Activated CD4-positive, alpha-beta memory T cell treated with anti-CD3 and anti-CD28 coated beads for 36 hours (primary cell): ENCODE measurements around the gene RANBP3L. TPM values are rescaled to one million over a fixed set of nuclear protein-coding genes. Genes with fewer than 3 reads are reported as not detected.

Experiments used
- CTCF ChIA-PET: fragments of 350-600 bp; sonication (Branson Sonifier 250); formaldehyde crosslinking; loops from one replicate; lab custom pipeline; 2021; ENCODE audit warnings: antibody characterized with exemption, inconsistent platforms; lab: Charles Lee
- POLR2A ChIA-PET: fragments of 350-600 bp; sonication (Branson Sonifier 250); formaldehyde crosslinking; loops from one replicate; lab custom pipeline; 2021; ENCODE audit warnings: antibody characterized with exemption; lab: Charles Lee
- DNase-seq: peaks from one replicate; pipeline ENCODE4 v3.0.0-alpha.2; 2020
- H3K27ac Mint-ChIP-seq: one replicate; pipeline ENCODE4 v1.8.0; 2021; ENCODE audit warnings: mixed read lengths
- H3K27me3 Mint-ChIP-seq: one replicate; pipeline ENCODE4 v1.8.0; 2021; ENCODE audit warnings: mixed read lengths
- H3K36me3 Mint-ChIP-seq: one replicate; pipeline ENCODE4 v1.8.0; 2021; ENCODE audit warnings: mixed read lengths
- H3K4me1 Mint-ChIP-seq: one replicate; pipeline ENCODE4 v1.8.0; 2021; ENCODE audit warnings: low read depth, mixed read lengths
- H3K4me3 Mint-ChIP-seq: one replicate; pipeline ENCODE4 v1.8.0; 2021; ENCODE audit warnings: mild to moderate bottlenecking, mixed read lengths
- H3K9me3 Mint-ChIP-seq: one replicate; pipeline ENCODE4 v1.8.0; 2021; ENCODE audit warnings: mixed read lengths
- intact Hi-C: fragments of 100-400 bp; cut with micrococcal nuclease; formaldehyde crosslinking; loops from one replicate; pipeline ENCODE4 v1.15.1; 2023
- total RNA-seq, 2 experiments: library from RNA; stranded (reverse); gene quantifications; one replicate each; pipeline ENCODE4 v1.2.3, GENCODE V29; 2021

RANBP3L gene
- total RNA-seq, 2 experiments from 2014 or later = not detected

DNA sequence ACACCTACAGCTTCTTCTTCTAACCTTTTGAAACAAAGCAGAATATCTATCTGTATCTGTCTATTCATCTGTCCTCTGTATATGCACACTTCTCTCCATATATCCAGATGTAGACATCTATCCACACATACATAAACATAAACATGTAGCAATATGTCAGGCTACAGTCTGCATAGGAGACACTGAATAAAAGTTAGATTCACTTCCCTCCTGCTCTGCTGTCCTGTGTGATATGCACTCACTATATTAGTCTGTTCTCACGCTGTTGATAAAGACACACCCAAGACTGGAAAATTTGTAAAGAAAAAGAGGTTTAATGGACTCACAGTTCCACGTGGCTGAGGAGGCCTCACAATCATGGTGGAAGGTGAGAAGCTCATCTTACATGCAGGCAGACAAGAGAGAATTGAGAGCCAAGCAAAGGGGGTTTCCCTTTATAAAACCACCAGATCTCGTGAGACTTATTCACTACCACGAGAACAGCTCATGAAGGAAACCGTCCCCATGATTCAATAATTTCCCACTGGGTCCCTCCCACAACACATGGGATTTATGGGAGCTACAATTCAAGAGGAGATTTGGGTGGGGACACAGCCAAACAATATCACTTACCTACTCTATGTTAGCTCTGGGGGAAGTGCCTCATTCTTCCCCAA lies 24.1 kb downstream of the RANBP3L start:
- CTCF ChIA-PET = interaction anchor here (4.2 kb wide), 1 partner anchor 12 kb away, joined by 15 read pairs; no protein-coding TSS in a partner anchor
- no peak overlapping the region for H3K27ac Mint-ChIP-seq
- H3K4me3 Mint-ChIP-seq = no peak overlapping the region
- POLR2A ChIA-PET = no interaction called here
- peaks cover 3% of the 10 kb centered on the region for H3K4me1 Mint-ChIP-seq
- intact Hi-C loops = no loop called here
- H3K27me3 Mint-ChIP-seq = peaks cover 6% of the 10 kb centered on the region
- no peak for DNase-seq
- H3K36me3 Mint-ChIP-seq = no peaks in the 10 kb centered on the region
- H3K9me3 Mint-ChIP-seq = no peaks in the 10 kb centered on the region

DNA sequence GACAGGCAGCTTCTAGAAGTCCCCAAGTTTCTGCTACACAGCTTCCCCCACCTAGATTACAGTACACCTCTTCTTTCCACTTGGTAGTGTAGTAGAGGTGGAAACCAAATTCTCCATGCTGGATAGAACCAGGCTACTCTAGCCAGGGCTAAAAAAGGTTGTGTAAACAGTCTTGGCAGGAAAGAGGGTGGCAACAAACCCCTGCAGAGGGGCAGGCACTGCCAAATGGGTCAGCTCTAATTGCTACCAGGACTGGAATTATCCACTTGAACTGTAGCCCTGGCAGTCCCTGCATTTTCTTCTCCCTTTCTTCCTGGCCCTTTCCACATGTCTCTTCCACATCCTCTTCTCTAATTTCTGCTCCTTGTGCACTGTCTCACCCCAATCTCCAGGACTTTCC lies 24.8 kb downstream of the RANBP3L start:
- H3K4me3 Mint-ChIP-seq = no peak overlapping the region
- ChIA-PET POLR2A (no interaction called here), CTCF (interaction anchor here (4.2 kb wide), 1 partner anchor 11 kb away, joined by 15 read pairs; no protein-coding TSS in a partner anchor)
- no peaks in the 10 kb centered on the region for H3K36me3 Mint-ChIP-seq
- intact Hi-C loops = no loop called here
- no peak overlapping the region for H3K27ac Mint-ChIP-seq
- no peak for DNase-seq
- peaks cover 3% of the 10 kb centered on the region for H3K4me1 Mint-ChIP-seq
- no peaks in the 10 kb centered on the region for H3K9me3 Mint-ChIP-seq
- H3K27me3 Mint-ChIP-seq = peaks cover 6% of the 10 kb centered on the region

- no peak overlapping the region for H3K27ac Mint-ChIP-seq
- ChIA-PET POLR2A (no interaction called here), CTCF (interaction anchor here (1.2 to 1.4 kb wide), 2 partner anchors 9 to 233 kb away, joined by 4 to 6 read pairs; no protein-coding TSS in a partner anchor)
- H3K4me1 Mint-ChIP-seq = no peaks in the 10 kb centered on the region
- intact Hi-C loops = no loop called here
- H3K9me3 Mint-ChIP-seq = no peaks in the 10 kb centered on the region
- DNase-seq = no peak
- peaks cover 9% of the 10 kb centered on the region for H3K27me3 Mint-ChIP-seq
- H3K4me3 Mint-ChIP-seq = no peak overlapping the region
- H3K36me3 Mint-ChIP-seq = no peaks in the 10 kb centered on the region
Observed at GRCh38 chr5:36273809-36274526, 27.7 kb downstream of the RANBP3L start.

GRCh38 chr5:36272136-36272690 lies 29.5 kb downstream of the RANBP3L start:
- ChIA-PET POLR2A (no interaction called here), CTCF (interaction anchor here (0.9 to 1.2 kb wide), 2 partner anchors 30 to 234 kb away, joined by 3 to 4 read pairs; no protein-coding TSS in a partner anchor)
- Mint-ChIP-seq H3K27ac (no peak overlapping the region), H3K36me3 (no peaks in the 10 kb centered on the region), H3K4me1 (no peaks in the 10 kb centered on the region), H3K4me3 (no peak overlapping the region), H3K9me3 (no peaks in the 10 kb centered on the region), H3K27me3 (peaks cover 9% of the 10 kb centered on the region)
- DNase-seq = no peak
- intact Hi-C loops = no loop called here

DNA sequence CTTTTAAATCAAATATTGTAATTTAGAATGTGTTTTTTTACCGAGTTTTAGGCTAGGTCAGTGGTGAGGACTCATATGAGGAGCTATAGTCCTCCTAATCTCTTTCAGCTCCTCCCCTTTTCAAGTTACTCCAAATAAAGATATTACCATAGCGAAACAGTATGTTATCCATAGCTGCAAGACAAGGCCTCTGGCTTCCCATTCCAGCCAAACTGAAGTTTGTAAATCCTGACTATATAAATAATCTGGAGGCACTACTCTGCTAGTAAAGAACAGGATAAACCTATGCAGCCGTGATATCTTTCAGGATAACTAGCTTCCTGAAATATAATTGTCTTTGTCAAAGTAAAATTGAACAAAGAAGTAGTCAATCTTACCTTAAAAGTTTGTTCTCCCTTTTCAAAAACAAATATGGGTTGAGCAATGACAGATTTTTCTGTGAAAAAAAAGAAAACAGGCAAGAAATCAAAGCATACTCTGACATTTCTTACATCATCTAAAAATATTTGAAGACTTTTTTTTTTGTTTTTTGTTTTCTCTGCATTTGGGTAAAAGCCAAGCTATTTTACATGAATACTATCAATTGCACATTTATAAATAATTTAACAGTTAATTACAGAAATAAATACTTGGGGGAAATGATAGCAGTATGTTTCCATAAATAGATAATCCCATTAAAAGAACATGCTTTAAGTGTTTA lies 30.7 kb downstream of the RANBP3L start:
- CTCF ChIA-PET = interaction anchor here (0.9 kb wide), 1 partner anchor 425 kb away, joined by 3 read pairs; no protein-coding TSS in a partner anchor
- no peak for DNase-seq
- no peaks in the 10 kb centered on the region for H3K36me3 Mint-ChIP-seq
- no peaks in the 10 kb centered on the region for H3K4me1 Mint-ChIP-seq
- no peaks in the 10 kb centered on the region for H3K9me3 Mint-ChIP-seq
- no peak overlapping the region for H3K4me3 Mint-ChIP-seq
- no peak overlapping the region for H3K27ac Mint-ChIP-seq
- POLR2A ChIA-PET = no interaction called here
- H3K27me3 Mint-ChIP-seq = peaks cover 11% of the 10 kb centered on the region
- intact Hi-C loops = no loop called here

- intact Hi-C loops = no loop called here
Observed at GRCh38 chr5:36270175-36270574, 31.5 kb downstream of the RANBP3L start.

GRCh38 chr5:36269478-36269877 lies 32.2 kb downstream of the RANBP3L start:
- no peaks in the 10 kb centered on the region for H3K9me3 Mint-ChIP-seq
- H3K27me3 Mint-ChIP-seq = peaks cover 13% of the 10 kb centered on the region
- ChIA-PET POLR2A (no interaction called here), CTCF (interaction anchor here (1.2 kb wide), 1 partner anchor 426 kb away, joined by 4 read pairs; no protein-coding TSS in a partner anchor)
- H3K27ac Mint-ChIP-seq = no peak overlapping the region
- H3K4me3 Mint-ChIP-seq = no peak overlapping the region
- H3K4me1 Mint-ChIP-seq = no peaks in the 10 kb centered on the region
- H3K36me3 Mint-ChIP-seq = no peaks in the 10 kb centered on the region
- DNase-seq = no peak
- intact Hi-C loops = no loop called here

More at GRCh38 chr5:36270175-36270574, 31.5 kb downstream of the RANBP3L start:
- Mint-ChIP-seq H3K36me3 (no peaks in the 10 kb centered on the region), H3K4me1 (no peaks in the 10 kb centered on the region), H3K9me3 (no peaks in the 10 kb centered on the region), H3K27me3 (peaks cover 11% of the 10 kb centered on the region), H3K27ac (no peak overlapping the region), H3K4me3 (no peak overlapping the region)
- POLR2A ChIA-PET = no interaction called here
- CTCF ChIA-PET = interaction anchor here (0.9 kb wide), 1 partner anchor 426 kb away, joined by 3 read pairs; no protein-coding TSS in a partner anchor
- no peak for DNase-seq

DNA sequence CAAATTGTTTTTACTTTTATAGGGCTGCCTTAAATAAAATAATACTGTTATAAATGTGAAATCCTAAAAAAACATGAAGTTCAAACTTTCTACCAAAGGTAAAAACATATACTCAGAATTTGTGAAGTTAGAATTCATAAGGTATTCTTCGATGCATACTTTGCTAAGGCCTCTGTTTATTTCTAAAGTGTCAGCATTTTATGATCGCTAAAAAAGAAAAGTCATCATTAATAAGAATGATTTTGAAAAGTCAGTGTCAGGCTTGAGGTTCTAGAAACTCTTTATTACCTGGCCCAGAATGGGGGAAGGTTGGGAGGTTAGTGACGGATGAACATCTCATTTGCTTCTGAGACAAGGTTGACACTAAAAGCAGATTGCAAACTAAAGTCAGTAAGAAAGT lies 33.8 kb downstream of the RANBP3L start:
- Mint-ChIP-seq H3K9me3 (no peaks in the 10 kb centered on the region), H3K27ac (no peak overlapping the region), H3K4me1 (no peaks in the 10 kb centered on the region), H3K27me3 (peaks cover 9% of the 10 kb centered on the region), H3K4me3 (no peak overlapping the region), H3K36me3 (no peaks in the 10 kb centered on the region)
- intact Hi-C loops = no loop called here
- ChIA-PET CTCF (no interaction called here), POLR2A (no interaction called here)
- no peak for DNase-seq

- H3K9me3 Mint-ChIP-seq = no peaks in the 10 kb centered on the region
- H3K36me3 Mint-ChIP-seq = no peaks in the 10 kb centered on the region
- H3K27ac Mint-ChIP-seq = no peak overlapping the region
- peaks cover 15% of the 10 kb centered on the region for H3K27me3 Mint-ChIP-seq
- no peaks in the 10 kb centered on the region for H3K4me1 Mint-ChIP-seq
- POLR2A ChIA-PET = no interaction called here
- intact Hi-C loops = loop anchor here (2.0 kb wide), 1 partner anchor 429 kb away; no protein-coding TSS in a partner anchor
- DNase-seq = no peak
- CTCF ChIA-PET = interaction anchor here (0.9 to 3.0 kb wide), 13 partner anchors 10 to 432 kb away, joined by 4 to 25 read pairs (median 6); partner anchors contain the start of gene RANBP3L
- H3K4me3 Mint-ChIP-seq = no peak overlapping the region
Observed at GRCh38 chr5:36264202-36264760, 37.4 kb downstream of the RANBP3L start.

DNA sequence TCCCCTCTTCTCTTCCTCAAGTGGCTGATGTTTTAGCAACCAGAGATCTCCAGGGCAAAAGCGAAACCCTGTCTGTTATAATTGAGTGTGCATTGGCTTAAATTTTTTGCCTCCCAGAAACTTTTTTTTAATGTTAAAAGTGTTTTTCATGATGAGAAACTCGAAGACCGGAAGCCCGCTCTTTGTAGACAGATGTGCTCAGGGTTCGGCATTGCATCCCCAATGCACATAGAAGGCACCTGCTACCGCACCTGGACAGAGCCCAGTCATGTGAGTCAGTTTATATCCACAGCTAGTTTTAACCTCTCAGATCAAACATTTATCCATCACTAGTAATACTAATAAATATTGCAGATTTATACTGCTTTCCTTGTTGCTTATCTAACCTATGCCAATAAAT lies 40.5 kb downstream of the RANBP3L start:
- CTCF ChIA-PET = no interaction called here
- Mint-ChIP-seq H3K4me1 (no peaks in the 10 kb centered on the region), H3K9me3 (no peaks in the 10 kb centered on the region), H3K4me3 (no peak overlapping the region), H3K36me3 (no peaks in the 10 kb centered on the region), H3K27ac (no peak overlapping the region), H3K27me3 (peaks cover 18% of the 10 kb centered on the region)
- POLR2A ChIA-PET = no interaction called here
- intact Hi-C loops = no loop called here
- DNase-seq = no peak

- no peak for DNase-seq
- ChIA-PET POLR2A (no interaction called here), CTCF (no interaction called here)
- H3K36me3 Mint-ChIP-seq = no peaks in the 10 kb centered on the region
- intact Hi-C loops = no loop called here
- no peaks in the 10 kb centered on the region for H3K4me1 Mint-ChIP-seq
- no peaks in the 10 kb centered on the region for H3K9me3 Mint-ChIP-seq
- H3K27ac Mint-ChIP-seq = no peak overlapping the region
- peaks cover 9% of the 10 kb centered on the region for H3K27me3 Mint-ChIP-seq
- no peak overlapping the region for H3K4me3 Mint-ChIP-seq
Observed at GRCh38 chr5:36253575-36253974, 48.1 kb downstream of the RANBP3L start.
